Small intestine (tissue), 4 donors: Measurements from ENCODE around the gene PRB2. TPM values are rescaled to one million over a fixed set of nuclear protein-coding genes. Genes with fewer than 3 reads are reported as not detected.

Experiments
- polyA plus RNA-seq, 4 donors: library from polyadenylated mRNA; stranded (reverse) in 3 of 4; unstranded in 1 of 4; fragments of 200-250 nt in 3 of 4; fragments of 120-200 nt in 1 of 4; gene quantifications; one replicate each; pipeline versions ENCODE4 v1.2.1 to v1.2.3, GENCODE V29; 2013
- donor health status: healthy with polysubstance abuse.
- donor health status: Bipolar disorder and iron deficiency.
- donor health status: healthy.

Gene PRB2
- polyA plus RNA-seq, 4 donors, result not detected

Other genes with a start within 250 kb of the PRB2 start
- gene SMIM10L1, start 224.4 kb downstream of the PRB2 start, polyA plus RNA-seq, result 10 to 100 TPM in 2 of 4 donors, 1 to 10 TPM in 2; 6.9 to 13.8 (median 10.0) TPM
- gene TAS2R42, start 208.6 kb downstream of the PRB2 start, polyA plus RNA-seq, result under 1 TPM in 1 of 4 donors, not detected in 3; 0.04 TPM
- under 1 TPM in 1 of 4 donors, not detected in 3; 0.06 TPM for gene PRB3, start 125.9 kb downstream of the PRB2 start, polyA plus RNA-seq
- gene PRB4, start 85.1 kb downstream of the PRB2 start, polyA plus RNA-seq, result not detected